ENCODE measurements around the gene ANKS6. TPM values are rescaled to one million over a fixed set of nuclear protein-coding genes. Genes with fewer than 3 reads are reported as not detected.

Gene ANKS6
- total RNA-seq, 1 experiment from 2014 or later, result 21.1 TPM

- H3K4me3 ChIP-seq (ENCODE audit: low read depth, low read length), result no peak overlapping the region
- Mint-ChIP-seq H3K4me3 (ENCODE audit: unreplicated experiment) (no peak overlapping the region), H3K27ac (ENCODE audit: unreplicated experiment) (peak overlapping the region; percentile 1), H3K27me3 (ENCODE audit: insufficient read depth, unreplicated experiment) (no peaks in the 10 kb centered on the region), H3K9me3 (ENCODE audit: unreplicated experiment) (no peaks in the 10 kb centered on the region), H3K4me1 (ENCODE audit: low read depth, unreplicated experiment) (peaks cover 44% of the 10 kb centered on the region), H3K36me3 (ENCODE audit: insufficient read depth, unreplicated experiment) (peaks cover 16% of the 10 kb centered on the region)
- no TSS peak for BruUV-seq (replicated peaks)
- peaks cover 67% of the 10 kb centered on the region for H3K4me1 ChIP-seq
- H3K36me3 ChIP-seq (ENCODE audit: control insufficient read depth, insufficient read depth, low read length), result peaks cover 2% of the 10 kb centered on the region
- CTCF ChIA-PET, result interaction anchor here (1.5 kb wide), 1 partner anchor 14 kb away, joined by 8 read pairs; no protein-coding TSS in a partner anchor
- POLR2A ChIA-PET, result no interaction called here
- intact Hi-C loops (cut with micrococcal nuclease; ENCODE audit: unreplicated experiment), result loop anchor here (5.0 kb wide), 1 partner anchor 231 kb away; no protein-coding TSS in a partner anchor
- H3K27me3 ChIP-seq (replicated peaks; ENCODE audit: control insufficient read depth, insufficient read depth, low read length), result no peaks in the 10 kb centered on the region
- no peak for TF ChIP-seq CTCF (IDR thresholded peaks at IDR 0.05; ENCODE audit: insufficient read depth in 1 of 2, low read depth in 1 of 2, low read length in 1 of 2, severe bottlenecking in 1 of 2, unreplicated experiment in 1 of 2)
- no peak for DNase-seq
- H3K9me3 ChIP-seq, result no peaks in the 10 kb centered on the region
These were observed 18.1 kb downstream of the ANKS6 start for GRCh38 chr9:98778251-98778650.

- intact Hi-C loops (cut with micrococcal nuclease; ENCODE audit: unreplicated experiment), result loop anchor here (5.0 kb wide), 1 partner anchor 230 kb away; no protein-coding TSS in a partner anchor
- Histone ChIP-seq H3K4me1 (peaks cover 60% of the 10 kb centered on the region), H3K4me3 (ENCODE audit: low read depth, low read length) (no peak overlapping the region), H3K27me3 (replicated peaks; ENCODE audit: control insufficient read depth, insufficient read depth, low read length) (no peaks in the 10 kb centered on the region), H3K36me3 (ENCODE audit: control insufficient read depth, insufficient read depth, low read length) (peaks cover 2% of the 10 kb centered on the region), H3K9me3 (no peaks in the 10 kb centered on the region)
- POLR2A ChIA-PET, result no interaction called here
- H3K4me1 Mint-ChIP-seq (ENCODE audit: low read depth, unreplicated experiment), result peaks cover 38% of the 10 kb centered on the region
- no peak overlapping the region for H3K27ac Mint-ChIP-seq (ENCODE audit: unreplicated experiment)
- H3K27me3 Mint-ChIP-seq (ENCODE audit: insufficient read depth, unreplicated experiment), result no peaks in the 10 kb centered on the region
- peaks cover 21% of the 10 kb centered on the region for H3K36me3 Mint-ChIP-seq (ENCODE audit: insufficient read depth, unreplicated experiment)
- no peak overlapping the region for H3K4me3 Mint-ChIP-seq (ENCODE audit: unreplicated experiment)
- no peak for TF ChIP-seq CTCF (IDR thresholded peaks at IDR 0.05; ENCODE audit: insufficient read depth in 1 of 2, low read depth in 1 of 2, low read length in 1 of 2, severe bottlenecking in 1 of 2, unreplicated experiment in 1 of 2)
- CTCF ChIA-PET, result no interaction called here
- no peak for DNase-seq
- BruUV-seq (replicated peaks), result no TSS peak
- H3K9me3 Mint-ChIP-seq (ENCODE audit: unreplicated experiment), result no peaks in the 10 kb centered on the region
These were observed 18.7 kb downstream of the ANKS6 start for GRCh38 chr9:98777618-98778017.

- Histone ChIP-seq H3K4me3 (ENCODE audit: low read depth, low read length) (no peak overlapping the region), H3K27me3 (replicated peaks; ENCODE audit: control insufficient read depth, insufficient read depth, low read length) (no peaks in the 10 kb centered on the region), H3K4me1 (peaks cover 43% of the 10 kb centered on the region), H3K36me3 (ENCODE audit: control insufficient read depth, insufficient read depth, low read length) (peaks cover 2% of the 10 kb centered on the region), H3K9me3 (no peaks in the 10 kb centered on the region)
- Mint-ChIP-seq H3K27me3 (ENCODE audit: insufficient read depth, unreplicated experiment) (no peaks in the 10 kb centered on the region), H3K9me3 (ENCODE audit: unreplicated experiment) (no peaks in the 10 kb centered on the region), H3K4me3 (ENCODE audit: unreplicated experiment) (no peak overlapping the region), H3K36me3 (ENCODE audit: insufficient read depth, unreplicated experiment) (peaks cover 20% of the 10 kb centered on the region), H3K27ac (ENCODE audit: unreplicated experiment) (no peak overlapping the region), H3K4me1 (ENCODE audit: low read depth, unreplicated experiment) (peaks cover 21% of the 10 kb centered on the region)
- peak; percentile 61 to 63 for DNase-seq
- POLR2A ChIA-PET, result no interaction called here
- intact Hi-C loops (cut with micrococcal nuclease; ENCODE audit: unreplicated experiment), result loop anchor here (1.0 to 5.0 kb wide), 2 partner anchors 229 to 461 kb away; no protein-coding TSS in a partner anchor
- CTCF ChIA-PET, result interaction anchor here (0.5 to 1.9 kb wide), 12 partner anchors 15 to 697 kb away, joined by 3 to 5 read pairs (median 3); no protein-coding TSS in a partner anchor
- peak; percentile 76 to 79 for TF ChIP-seq CTCF (IDR thresholded peaks at IDR 0.05; ENCODE audit: insufficient read depth in 1 of 2, low read depth in 1 of 2, low read length in 1 of 2, severe bottlenecking in 1 of 2, unreplicated experiment in 1 of 2)
- BruUV-seq (replicated peaks), result no TSS peak
These were observed 20.4 kb downstream of the ANKS6 start for GRCh38 chr9:98775831-98776441.

Data from Caco-2 (cell line).